MM.1S (cell line): Measurements from ENCODE around the gene ZNF618.

Source experiments
- CTCF ChIP-seq: fragments of 300-600 bp; sonication (generic); IDR thresholded peaks from 2 replicates; pipeline ENCODE4 v1.5.1; 2016; ENCODE audit warnings: antibody characterized with exemption, low read length, mixed read lengths
- EZH2 ChIP-seq: fragments of 300-600 bp; sonication (generic); optimal IDR thresholded peaks from 2 replicates; pipeline ENCODE3; 2017; ENCODE audit warnings: low read depth, mild to moderate bottlenecking, antibody characterized with exemption, low read length, mixed read lengths
- EZH2phosphoT487 ChIP-seq: fragments of 300-600 bp; sonication (generic); IDR thresholded peaks from 2 replicates; pipeline ENCODE4 v1.6.1; 2018; ENCODE audit warnings: antibody characterized with exemption, low read length

- no peak for TF ChIP-seq EZH2
- no peak for TF ChIP-seq CTCF
- no peak for TF ChIP-seq EZH2phosphoT487
Measured at GRCh38 chr9:113875459-113876150, 504 bp upstream of the ZNF618 start.
